Cardiac muscle cell (in vitro differentiated cells and primary cell): ENCODE results near the gene MAST4. TPM values are rescaled to one million over a fixed set of nuclear protein-coding genes. Genes with fewer than 3 reads are reported as not detected.
"Not testable (repeated sequence)": the region's sequence is repeated elsewhere in the genome, so short reads cannot be mapped to it uniquely, and the experiment has no call there.

Experiments used
- DNase-seq, 2 donors: peaks; one replicate each; pipeline versions ENCODE4 v3.0.0 to v3.0.0-alpha.2; 2010 to 2017; ENCODE audit warnings: low read depth in 1 of 2, low spot score in 1 of 2
- H3K27ac ChIP-seq: fragments of 200-600 bp; sonication (generic); 2 replicates; pipeline ENCODE4 v1.5.1; 2016
- H3K27me3 ChIP-seq: fragments of 200-600 bp; sonication (generic); 2 replicates; pipeline ENCODE4 v1.6.0; 2016; ENCODE audit warnings: control low read depth
- H3K36me3 ChIP-seq: fragments of 200-600 bp; sonication (generic); 2 replicates; pipeline ENCODE4 v1.5.1; 2016; ENCODE audit warnings: control low read depth
- H3K4me1 ChIP-seq: fragments of 200-600 bp; sonication (generic); 2 replicates; pipeline ENCODE4 v1.8.1; 2017; ENCODE audit warnings: low read depth, mild to moderate bottlenecking, mixed run types
- H3K4me3 ChIP-seq: fragments of 200-600 bp; sonication (generic); 2 replicates; pipeline ENCODE4 v1.5.1; 2016; ENCODE audit warnings: mild to moderate bottlenecking
- H3K9me3 ChIP-seq: fragments of 200-600 bp; sonication (generic); 2 replicates; pipeline ENCODE4 v1.5.1; 2017; ENCODE audit warnings: low read depth, mild to moderate bottlenecking, control low read depth
- CTCF ChIP-seq: IDR thresholded peaks from 2 replicates; pipeline ENCODE4 v1.5.1; 2012; ENCODE audit warnings: low read depth, mild to moderate bottlenecking, low read length
- polyA plus RNA-seq: library from polyadenylated mRNA; unstranded; fragments of >200 nt; fragmentation: Nextera tagmentation; extraction: Ambion mirVana; gene quantifications from 2 replicates; pipeline ENCODE4 v1.2.1, GENCODE V29; 2016
- total RNA-seq: library from RNA; depleted of rRNA; stranded (reverse); fragments of >200 nt; gene quantifications from 2 replicates; pipeline ENCODE4 v1.2.3, GENCODE V29; 2016

Gene MAST4
- total and polyA plus RNA-seq, 2 experiments from 2014 or later: 33.1 to 58.0 TPM

GRCh38 chr5:67166460-67167285 lies 570.5 kb downstream of the MAST4 start:
- no peak overlapping the region for H3K4me3 ChIP-seq
- no peak for DNase-seq
- H3K9me3 ChIP-seq: no peaks in the 10 kb centered on the region

GRCh38 chr5:67168069-67168468 lies 571.9 kb downstream of the MAST4 start:
- TF ChIP-seq CTCF: no peak
- no peak overlapping the region for H3K4me3 ChIP-seq
- DNase-seq: no peak
- H3K4me1 ChIP-seq: peaks cover 4% of the 10 kb centered on the region
- H3K9me3 ChIP-seq: no peaks in the 10 kb centered on the region
- peaks cover 17% of the 10 kb centered on the region for H3K36me3 ChIP-seq
- no peaks in the 10 kb centered on the region for H3K27me3 ChIP-seq
- H3K27ac ChIP-seq: no peak overlapping the region

More at GRCh38 chr5:67166460-67167285, 570.5 kb downstream of the MAST4 start:
- Histone ChIP-seq H3K27ac (peak overlapping the region; percentile 37), H3K36me3 (peaks cover 30% of the 10 kb centered on the region), H3K27me3 (no peaks in the 10 kb centered on the region), H3K4me1 (peaks cover 4% of the 10 kb centered on the region)
- no peak for TF ChIP-seq CTCF

GRCh38 chr5:67170767-67171166 lies 574.6 kb downstream of the MAST4 start:
- no peak overlapping the region for H3K4me3 ChIP-seq
- DNase-seq: peak in 1 of 2 donors; percentile 17
- peak overlapping the region; percentile 40 for H3K27ac ChIP-seq
- H3K27me3 ChIP-seq: no peaks in the 10 kb centered on the region
- no peak for TF ChIP-seq CTCF
- H3K9me3 ChIP-seq: no peaks in the 10 kb centered on the region
- peaks cover 8% of the 10 kb centered on the region for H3K36me3 ChIP-seq
- H3K4me1 ChIP-seq: peaks cover 4% of the 10 kb centered on the region

GRCh38 chr5:67173351-67173750 lies 577.2 kb downstream of the MAST4 start:
- H3K4me3 ChIP-seq, H3K27me3 ChIP-seq, H3K36me3 ChIP-seq, DNase-seq, H3K4me1 ChIP-seq, H3K9me3 ChIP-seq, H3K27ac ChIP-seq: not testable (repeated sequence)

GRCh38 chr5:67173959-67174358 lies 577.8 kb downstream of the MAST4 start:
- Histone ChIP-seq H3K27me3 (no peaks in the 10 kb centered on the region), H3K4me1 (no peaks in the 10 kb centered on the region), H3K36me3 (peaks cover 6% of the 10 kb centered on the region), H3K9me3 (no peaks in the 10 kb centered on the region), H3K27ac (no peak overlapping the region), H3K4me3 (no peak overlapping the region)
- TF ChIP-seq CTCF: no peak
- no peak for DNase-seq

GRCh38 chr5:67176936-67177335 lies 580.7 kb downstream of the MAST4 start:
- Histone ChIP-seq H3K27me3 (no peaks in the 10 kb centered on the region), H3K27ac (no peak overlapping the region), H3K9me3 (no peaks in the 10 kb centered on the region), H3K4me3 (no peak overlapping the region), H3K4me1 (peaks cover 3% of the 10 kb centered on the region), H3K36me3 (no peaks in the 10 kb centered on the region)
- TF ChIP-seq CTCF: no peak
- DNase-seq: no peak
